ENCODE data around the gene ATP2C2.
"Not testable (repeated sequence)": the region's sequence is repeated elsewhere in the genome, so short reads cannot be mapped to it uniquely, and the experiment has no call there.

The ATP2C2 gene

GRCh38 chr16:84396082-84396481, 27.7 kb downstream of the ATP2C2 start:
- not testable (repeated sequence) for H3K36me3 ChIP-seq (ENCODE audit: control insufficient read depth, insufficient read depth, low read length); H3K9ac ChIP-seq (ENCODE audit: low read length); H3K9me3 ChIP-seq (ENCODE audit: control insufficient read depth, low read length); H3K4me1 ChIP-seq (ENCODE audit: control insufficient read depth, insufficient read depth, low read length); H3K4me3 ChIP-seq (ENCODE audit: low read length); H3K27me3 ChIP-seq (ENCODE audit: control insufficient read depth, insufficient read depth, low read length)

- peaks cover 6% of the 10 kb centered on the region for H3K4me1 ChIP-seq (ENCODE audit: control insufficient read depth, insufficient read depth, low read length)
- H3K36me3 ChIP-seq (ENCODE audit: control insufficient read depth, insufficient read depth, low read length) = no peaks in the 10 kb centered on the region
- no peaks in the 10 kb centered on the region for H3K27me3 ChIP-seq (ENCODE audit: control insufficient read depth, insufficient read depth, low read length)
- H3K9me3 ChIP-seq (ENCODE audit: control insufficient read depth, low read length) = no peaks in the 10 kb centered on the region
- no peak overlapping the region for H3K9ac ChIP-seq (ENCODE audit: low read length)
- H3K4me3 ChIP-seq (ENCODE audit: low read length) = no peak overlapping the region
Observed at GRCh38 chr16:84396537-84397008, 28.2 kb downstream of the ATP2C2 start.

GRCh38 chr16:84397090-84397489, 28.8 kb downstream of the ATP2C2 start:
- H3K36me3 ChIP-seq (ENCODE audit: control insufficient read depth, insufficient read depth, low read length) = no peaks in the 10 kb centered on the region
- peaks cover 6% of the 10 kb centered on the region for H3K4me1 ChIP-seq (ENCODE audit: control insufficient read depth, insufficient read depth, low read length)
- no peaks in the 10 kb centered on the region for H3K27me3 ChIP-seq (ENCODE audit: control insufficient read depth, insufficient read depth, low read length)
- no peaks in the 10 kb centered on the region for H3K9me3 ChIP-seq (ENCODE audit: control insufficient read depth, low read length)
- no peak overlapping the region for H3K4me3 ChIP-seq (ENCODE audit: low read length)
- H3K9ac ChIP-seq (ENCODE audit: low read length) = no peak overlapping the region

GRCh38 chr16:84398701-84399100, 30.4 kb downstream of the ATP2C2 start:
- H3K9ac ChIP-seq (ENCODE audit: low read length) = no peak overlapping the region
- no peaks in the 10 kb centered on the region for H3K27me3 ChIP-seq (ENCODE audit: control insufficient read depth, insufficient read depth, low read length)
- no peaks in the 10 kb centered on the region for H3K36me3 ChIP-seq (ENCODE audit: control insufficient read depth, insufficient read depth, low read length)
- peaks cover 6% of the 10 kb centered on the region for H3K4me1 ChIP-seq (ENCODE audit: control insufficient read depth, insufficient read depth, low read length)
- H3K4me3 ChIP-seq (ENCODE audit: low read length) = no peak overlapping the region
- no peaks in the 10 kb centered on the region for H3K9me3 ChIP-seq (ENCODE audit: control insufficient read depth, low read length)

GRCh38 chr16:84399912-84400311, 31.6 kb downstream of the ATP2C2 start:
- H3K4me3 ChIP-seq (ENCODE audit: low read length); H3K4me1 ChIP-seq (ENCODE audit: control insufficient read depth, insufficient read depth, low read length); H3K27me3 ChIP-seq (ENCODE audit: control insufficient read depth, insufficient read depth, low read length); H3K9ac ChIP-seq (ENCODE audit: low read length); H3K36me3 ChIP-seq (ENCODE audit: control insufficient read depth, insufficient read depth, low read length); H3K9me3 ChIP-seq (ENCODE audit: control insufficient read depth, low read length): not testable (repeated sequence)

- H3K4me3 ChIP-seq (ENCODE audit: low read length); H3K9me3 ChIP-seq (ENCODE audit: control insufficient read depth, low read length); H3K27me3 ChIP-seq (ENCODE audit: control insufficient read depth, insufficient read depth, low read length); H3K9ac ChIP-seq (ENCODE audit: low read length); H3K36me3 ChIP-seq (ENCODE audit: control insufficient read depth, insufficient read depth, low read length): not testable (repeated sequence)
- H3K4me1 ChIP-seq (ENCODE audit: control insufficient read depth, insufficient read depth, low read length) = peaks cover 14% of the 10 kb centered on the region
Observed at GRCh38 chr16:84403435-84403834, 35.1 kb downstream of the ATP2C2 start.

- Histone ChIP-seq H3K4me3 (ENCODE audit: low read length) (no peak overlapping the region), H3K9me3 (ENCODE audit: control insufficient read depth, low read length) (no peaks in the 10 kb centered on the region), H3K36me3 (ENCODE audit: control insufficient read depth, insufficient read depth, low read length) (no peaks in the 10 kb centered on the region), H3K27me3 (ENCODE audit: control insufficient read depth, insufficient read depth, low read length) (no peaks in the 10 kb centered on the region), H3K4me1 (ENCODE audit: control insufficient read depth, insufficient read depth, low read length) (peaks cover 14% of the 10 kb centered on the region), H3K9ac (ENCODE audit: low read length) (no peak overlapping the region)
Observed at GRCh38 chr16:84404324-84404723, 36.0 kb downstream of the ATP2C2 start.

- Histone ChIP-seq H3K27me3 (ENCODE audit: control insufficient read depth, insufficient read depth, low read length) (no peaks in the 10 kb centered on the region), H3K9me3 (ENCODE audit: control insufficient read depth, low read length) (no peaks in the 10 kb centered on the region), H3K4me3 (ENCODE audit: low read length) (no peak overlapping the region), H3K9ac (ENCODE audit: low read length) (no peak overlapping the region), H3K4me1 (ENCODE audit: control insufficient read depth, insufficient read depth, low read length) (peaks cover 14% of the 10 kb centered on the region), H3K36me3 (ENCODE audit: control insufficient read depth, insufficient read depth, low read length) (no peaks in the 10 kb centered on the region)
Observed at GRCh38 chr16:84404936-84405639, 36.8 kb downstream of the ATP2C2 start.

- H3K9ac ChIP-seq (ENCODE audit: low read length) = no peak overlapping the region
- H3K4me1 ChIP-seq (ENCODE audit: control insufficient read depth, insufficient read depth, low read length) = peaks cover 14% of the 10 kb centered on the region
- H3K4me3 ChIP-seq (ENCODE audit: low read length) = no peak overlapping the region
Observed at GRCh38 chr16:84406006-84406963, 37.9 kb downstream of the ATP2C2 start.

GRCh38 chr16:84407588-84408313, 39.4 kb downstream of the ATP2C2 start:
- Histone ChIP-seq H3K27me3 (ENCODE audit: control insufficient read depth, insufficient read depth, low read length) (no peaks in the 10 kb centered on the region), H3K4me1 (ENCODE audit: control insufficient read depth, insufficient read depth, low read length) (peaks cover 14% of the 10 kb centered on the region), H3K9ac (ENCODE audit: low read length) (no peak overlapping the region), H3K36me3 (ENCODE audit: control insufficient read depth, insufficient read depth, low read length) (peaks cover 5% of the 10 kb centered on the region), H3K9me3 (ENCODE audit: control insufficient read depth, low read length) (no peaks in the 10 kb centered on the region), H3K4me3 (ENCODE audit: low read length) (no peak overlapping the region)

More at GRCh38 chr16:84406006-84406963, 37.9 kb downstream of the ATP2C2 start:
- no peaks in the 10 kb centered on the region for H3K9me3 ChIP-seq (ENCODE audit: control insufficient read depth, low read length)
- no peaks in the 10 kb centered on the region for H3K27me3 ChIP-seq (ENCODE audit: control insufficient read depth, insufficient read depth, low read length)
- peaks cover 5% of the 10 kb centered on the region for H3K36me3 ChIP-seq (ENCODE audit: control insufficient read depth, insufficient read depth, low read length)

GRCh38 chr16:84408314-84408690, 40.0 kb downstream of the ATP2C2 start:
- Histone ChIP-seq H3K4me1 (ENCODE audit: control insufficient read depth, insufficient read depth, low read length) (peaks cover 14% of the 10 kb centered on the region), H3K27me3 (ENCODE audit: control insufficient read depth, insufficient read depth, low read length) (no peaks in the 10 kb centered on the region), H3K4me3 (ENCODE audit: low read length) (no peak overlapping the region), H3K9me3 (ENCODE audit: control insufficient read depth, low read length) (no peaks in the 10 kb centered on the region), H3K36me3 (ENCODE audit: control insufficient read depth, insufficient read depth, low read length) (peaks cover 5% of the 10 kb centered on the region), H3K9ac (ENCODE audit: low read length) (no peak overlapping the region)

GRCh38 chr16:84408856-84409255, 40.5 kb downstream of the ATP2C2 start:
- H3K4me3 ChIP-seq (ENCODE audit: low read length) = no peak overlapping the region
- peaks cover 14% of the 10 kb centered on the region for H3K4me1 ChIP-seq (ENCODE audit: control insufficient read depth, insufficient read depth, low read length)
- no peak overlapping the region for H3K9ac ChIP-seq (ENCODE audit: low read length)
- no peaks in the 10 kb centered on the region for H3K9me3 ChIP-seq (ENCODE audit: control insufficient read depth, low read length)
- H3K27me3 ChIP-seq (ENCODE audit: control insufficient read depth, insufficient read depth, low read length) = no peaks in the 10 kb centered on the region
- peaks cover 5% of the 10 kb centered on the region for H3K36me3 ChIP-seq (ENCODE audit: control insufficient read depth, insufficient read depth, low read length)

Data from mucosa of stomach (tissue), 1 donor.